HG02938 (cell line): ENCODE measurements around the gene MVB12B.

ENCODE experiments used
- ATAC-seq: cut with Tn5 transposase; IDR thresholded peaks from one replicate; pipeline ENCODE4 v1.9.1; 2021; ENCODE audit warnings: mild to moderate bottlenecking, moderate library complexity; ENCODE audit not compliant: unreplicated experiment

Gene MVB12B

GRCh38 chr9:126302730-126303129, 23.9 kb upstream of the MVB12B start:
- ATAC-seq = no peak

GRCh38 chr9:126303488-126303887, 23.1 kb upstream of the MVB12B start:
- ATAC-seq = no peak

GRCh38 chr9:126304207-126304970, 22.2 kb upstream of the MVB12B start:
- no peak for ATAC-seq

- ATAC-seq = no peak
Measured at GRCh38 chr9:126304971-126305320, 21.7 kb upstream of the MVB12B start.

GRCh38 chr9:126306071-126306647, 20.5 kb upstream of the MVB12B start:
- no peak for ATAC-seq

- no peak for ATAC-seq
Measured at GRCh38 chr9:126307322-126308061, 19.1 kb upstream of the MVB12B start.

- no peak for ATAC-seq
Measured at GRCh38 chr9:126309427-126310189, 17.0 kb upstream of the MVB12B start.

- no peak for ATAC-seq
Measured at GRCh38 chr9:126312584-126313551, 13.8 kb upstream of the MVB12B start.

- ATAC-seq = no peak
Measured at GRCh38 chr9:126316085-126316655, 10.5 kb upstream of the MVB12B start.

- ATAC-seq = no peak
Measured at GRCh38 chr9:126317513-126317912, 9.1 kb upstream of the MVB12B start.

- no peak for ATAC-seq
Measured at GRCh38 chr9:126318858-126319257, 7.8 kb upstream of the MVB12B start.

- no peak for ATAC-seq
Measured at GRCh38 chr9:126319671-126320070, 7.0 kb upstream of the MVB12B start.

- no peak for ATAC-seq
Measured at GRCh38 chr9:126320158-126320922, 6.3 kb upstream of the MVB12B start.

- no peak for ATAC-seq
Measured at GRCh38 chr9:126321742-126322141, 4.9 kb upstream of the MVB12B start.

- ATAC-seq = no peak
Measured at GRCh38 chr9:126325821-126326220, 808 bp upstream of the MVB12B start.

GRCh38 chr9:126327006-126327713, 531 bp downstream of the MVB12B start:
- ATAC-seq = no peak

- ATAC-seq = no peak
Measured at GRCh38 chr9:126327714-126328185, 1.1 kb downstream of the MVB12B start.

GRCh38 chr9:126328407-126328806, 1.8 kb downstream of the MVB12B start:
- no peak for ATAC-seq
